ENCODE measurements around the gene MAPK11. TPM values are rescaled to one million over a fixed set of nuclear protein-coding genes. Genes with fewer than 3 reads are reported as not detected.

The MAPK11 gene
- polyA plus RNA-seq, 4 donors = 7.3 to 8.8 (median 7.4) TPM

- DNase-seq (ENCODE audit: low read depth in 4 of 4, low spot score in 3 of 4) = no peak
Measured at GRCh38 chr22:50308986-50309600, 38.9 kb upstream of the MAPK11 start.

GRCh38 chr22:50308597-50308935 is 38.4 kb upstream of the MAPK11 start:
- DNase-seq (ENCODE audit: low read depth in 4 of 4, low spot score in 3 of 4) = no peak

DNA sequence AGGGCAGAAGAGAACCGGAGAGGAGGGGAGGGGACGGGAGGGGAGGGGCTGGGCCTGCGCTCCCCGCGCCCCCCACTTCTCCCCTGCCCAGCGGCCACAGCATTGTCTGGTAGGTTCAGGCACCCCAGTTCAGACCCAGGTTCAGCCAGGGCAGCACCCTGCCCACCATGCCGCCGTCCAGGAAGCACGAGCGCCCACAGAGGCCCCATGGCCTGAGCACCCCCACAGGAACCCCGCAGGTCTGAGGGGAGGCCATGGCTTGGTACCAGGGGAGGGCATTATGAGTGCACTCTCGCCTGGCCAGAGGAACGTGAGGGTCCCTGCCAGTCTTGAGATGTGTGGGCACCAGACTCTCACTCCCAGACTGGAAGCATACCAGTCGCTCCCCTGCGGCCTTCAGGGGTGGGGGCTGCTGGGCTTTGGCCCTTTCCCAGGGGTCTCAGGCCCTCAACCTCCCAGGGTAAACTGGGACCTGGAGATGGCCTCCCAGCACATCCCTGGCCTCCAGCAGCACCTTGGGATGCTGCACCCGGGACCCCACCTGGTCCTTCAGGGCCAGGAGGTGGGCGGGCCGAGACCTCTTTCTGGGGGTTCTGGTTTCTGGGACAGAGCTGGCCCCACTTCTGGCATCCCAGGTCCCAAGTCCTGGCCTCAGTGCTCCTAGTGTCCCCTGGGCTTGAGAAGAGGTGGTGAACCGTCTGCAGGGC is 37.9 kb upstream of the MAPK11 start:
- DNase-seq (ENCODE audit: low read depth in 4 of 4, low spot score in 3 of 4) = no peak

DNA sequence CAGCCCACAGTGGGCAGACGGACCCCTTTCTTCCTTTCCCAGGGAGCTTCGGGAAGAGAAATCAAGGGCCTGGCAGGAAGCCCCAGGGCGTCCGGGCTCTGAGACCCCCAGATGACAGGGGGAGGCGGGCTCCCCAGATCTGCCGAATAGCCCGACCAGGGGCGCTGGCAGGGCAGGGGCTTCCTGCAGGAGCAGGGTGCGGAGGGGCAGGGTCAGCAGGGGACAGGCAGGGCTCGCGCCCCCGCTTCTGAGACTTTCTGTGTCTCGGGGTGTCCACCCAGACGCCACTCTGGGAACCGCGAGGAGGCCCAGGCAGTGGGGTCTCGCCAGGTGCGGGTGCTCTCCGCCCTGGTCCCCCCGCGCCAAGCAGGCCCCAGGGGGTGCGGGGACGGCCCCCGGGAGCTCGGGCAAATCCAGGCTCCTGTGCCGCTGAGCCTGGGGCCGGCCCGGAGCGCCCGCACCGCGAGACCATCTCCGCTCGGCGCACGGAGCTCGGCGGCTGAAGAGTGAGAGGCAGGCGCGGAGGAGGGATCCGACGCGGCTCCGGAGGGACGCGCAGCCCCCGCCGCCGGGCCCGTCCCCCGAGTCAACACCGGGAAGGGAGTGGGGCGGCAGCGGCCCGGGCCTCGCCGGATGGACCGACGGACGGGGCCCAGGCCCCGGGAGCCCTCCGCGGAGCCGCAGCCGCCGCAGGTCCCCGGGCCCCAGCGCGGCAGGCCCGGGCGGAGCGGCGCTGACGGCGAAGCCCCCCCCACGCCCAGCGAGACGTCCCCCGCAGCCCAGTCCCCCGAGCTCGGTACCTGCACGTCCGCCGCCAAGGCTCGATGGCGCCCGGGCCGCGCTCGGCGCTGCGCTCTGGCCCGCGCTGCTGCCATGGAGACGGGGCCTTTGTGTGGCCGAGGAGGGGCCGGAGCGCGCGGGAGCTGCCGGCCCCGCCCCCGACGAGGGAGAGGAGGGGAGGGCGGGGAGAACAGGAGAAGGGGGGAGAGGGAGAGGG is 36.9 kb upstream of the MAPK11 start, which contains the start of gene PLXNB2:
TSS of gene PLXNB2 (minus strand) at position 894 of the 997 bp plus-strand sequence. CDS start 17,062 bp downstream, outside the sequence.
- peak in 3 of 4 donors; percentile 79 to 83 (median 82) for DNase-seq (ENCODE audit: low read depth in 4 of 4, low spot score in 3 of 4)

DNA sequence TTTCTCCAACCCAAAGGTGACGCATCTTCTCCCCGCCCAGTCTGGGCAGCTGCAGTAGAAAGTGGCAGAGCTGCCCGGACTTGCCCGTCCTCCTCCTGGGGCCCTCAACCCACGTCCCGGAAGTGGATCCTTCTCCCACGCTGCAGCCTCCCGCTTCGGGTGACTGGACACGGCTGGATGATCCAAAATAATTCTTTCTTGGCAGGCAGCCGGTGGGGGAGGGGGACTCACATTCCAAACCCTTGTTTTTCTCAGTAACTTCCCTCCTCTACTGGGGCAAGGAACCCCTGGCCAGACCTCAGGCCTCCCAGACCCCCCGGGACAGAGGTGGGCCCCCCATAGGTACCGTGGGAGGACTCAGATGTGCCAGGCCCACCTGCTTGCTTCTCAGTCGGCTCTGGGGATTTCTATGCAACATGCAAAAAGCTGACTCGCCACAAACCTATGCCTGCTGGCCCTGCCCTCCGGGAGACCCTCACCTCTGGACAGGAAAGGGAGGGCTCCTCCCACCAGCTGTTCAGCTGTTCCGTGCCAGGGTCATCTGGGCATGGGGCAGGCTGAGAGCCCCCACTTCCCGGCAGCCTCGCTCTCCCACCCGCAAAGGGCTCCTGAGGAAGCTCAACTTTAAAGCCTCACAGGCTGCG is 35.9 kb upstream of the MAPK11 start:
- peak; percentile 80 to 91 (median 86) for DNase-seq (ENCODE audit: low read depth in 4 of 4, low spot score in 3 of 4)

GRCh38 chr22:50305393-50305922 is 35.3 kb upstream of the MAPK11 start:
- no peak for DNase-seq (ENCODE audit: low read depth in 4 of 4, low spot score in 3 of 4)

- no peak for DNase-seq (ENCODE audit: low read depth in 4 of 4, low spot score in 3 of 4)
Measured at GRCh38 chr22:50304528-50305392, 34.6 kb upstream of the MAPK11 start.

DNA sequence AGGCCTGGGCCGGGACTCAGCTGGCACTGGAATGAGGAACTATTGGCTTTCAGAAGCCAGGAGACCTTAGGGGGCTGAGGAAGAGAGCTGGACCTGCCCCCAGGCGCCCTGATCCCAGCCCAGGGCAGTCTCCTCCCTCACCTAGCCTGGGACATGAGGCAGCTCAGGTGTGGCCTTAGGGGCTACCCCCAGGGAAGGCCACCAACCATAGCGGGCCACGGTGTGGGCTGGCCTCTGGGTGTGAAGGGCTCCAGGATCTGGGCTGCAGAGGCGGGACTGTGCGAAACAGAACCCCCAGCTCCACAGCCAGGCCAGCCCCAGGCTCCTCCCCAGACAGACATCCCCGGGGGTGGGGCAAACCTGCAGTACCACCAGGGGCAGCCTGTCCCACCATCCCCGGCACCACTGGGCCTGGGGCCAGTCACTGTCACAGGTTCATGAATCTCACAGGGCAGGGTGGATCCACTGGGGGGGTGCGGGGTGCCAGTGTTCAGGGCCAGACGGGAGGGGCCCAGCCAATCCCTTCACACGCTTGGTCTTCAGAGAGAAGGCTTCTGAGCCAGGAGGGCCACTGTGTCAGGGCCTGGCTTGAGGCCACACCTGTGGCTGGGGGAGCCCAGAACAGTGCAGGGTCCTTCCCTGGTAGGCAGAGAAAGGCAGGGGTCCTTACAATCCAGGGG is 33.8 kb upstream of the MAPK11 start:
- DNase-seq (ENCODE audit: low read depth in 4 of 4, low spot score in 3 of 4) = no peak

- DNase-seq (ENCODE audit: low read depth in 4 of 4, low spot score in 3 of 4) = no peak
Measured at GRCh38 chr22:50303515-50303847, 33.3 kb upstream of the MAPK11 start.

DNA sequence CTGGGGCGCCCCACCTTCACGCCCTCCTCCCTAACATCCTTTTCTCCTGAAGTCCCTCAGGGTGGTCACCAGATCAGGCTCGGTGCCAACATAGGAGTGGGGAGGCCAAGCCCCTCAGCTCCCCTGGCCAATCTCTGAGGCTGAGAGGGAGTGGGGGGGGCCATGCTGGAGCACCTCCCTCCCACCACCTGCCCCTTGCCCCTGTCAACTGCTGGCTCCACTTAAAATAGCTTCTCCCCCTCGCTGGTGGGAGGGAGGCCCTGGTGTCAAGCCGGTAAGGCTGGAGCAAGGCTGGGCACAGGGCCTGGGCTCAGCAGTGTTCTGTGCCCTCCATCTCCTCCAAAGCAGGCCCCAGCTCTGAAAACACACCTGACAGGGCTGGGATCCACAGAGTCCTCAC is 32.4 kb upstream of the MAPK11 start:
- DNase-seq (ENCODE audit: low read depth in 4 of 4, low spot score in 3 of 4) = no peak

DNA sequence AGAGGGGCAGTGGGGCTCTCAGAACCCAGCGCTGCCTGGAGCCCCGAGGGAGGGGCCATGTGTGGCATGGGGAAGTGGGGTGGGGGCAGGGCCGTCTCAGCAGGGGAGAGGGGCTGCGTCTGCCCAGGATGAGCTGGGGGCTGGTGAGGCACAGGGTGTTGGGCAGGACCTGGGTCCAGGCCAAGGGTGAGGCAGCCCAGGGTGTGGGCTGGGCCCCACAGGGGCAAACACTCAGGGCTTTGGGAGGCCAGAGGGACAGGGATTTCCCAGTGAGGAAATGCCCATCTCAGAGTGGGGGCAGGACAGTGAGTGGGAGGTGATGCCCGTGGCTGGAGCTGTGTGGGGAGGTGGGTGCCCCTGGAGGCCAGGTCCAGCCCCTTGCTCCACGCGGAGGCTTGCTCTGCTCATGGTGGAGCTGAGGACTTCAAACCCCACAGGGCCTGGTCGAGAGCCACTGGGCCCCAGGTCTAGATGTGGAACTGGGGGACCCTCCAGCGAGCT is 31.9 kb upstream of the MAPK11 start:
- DNase-seq (ENCODE audit: low read depth in 4 of 4, low spot score in 3 of 4) = no peak

GRCh38 chr22:50301581-50301991 is 31.4 kb upstream of the MAPK11 start:
- DNase-seq (ENCODE audit: low read depth in 4 of 4, low spot score in 3 of 4) = no peak

- DNase-seq (ENCODE audit: low read depth in 4 of 4, low spot score in 3 of 4) = no peak
Measured at GRCh38 chr22:50300620-50301257, 30.6 kb upstream of the MAPK11 start.

DNA sequence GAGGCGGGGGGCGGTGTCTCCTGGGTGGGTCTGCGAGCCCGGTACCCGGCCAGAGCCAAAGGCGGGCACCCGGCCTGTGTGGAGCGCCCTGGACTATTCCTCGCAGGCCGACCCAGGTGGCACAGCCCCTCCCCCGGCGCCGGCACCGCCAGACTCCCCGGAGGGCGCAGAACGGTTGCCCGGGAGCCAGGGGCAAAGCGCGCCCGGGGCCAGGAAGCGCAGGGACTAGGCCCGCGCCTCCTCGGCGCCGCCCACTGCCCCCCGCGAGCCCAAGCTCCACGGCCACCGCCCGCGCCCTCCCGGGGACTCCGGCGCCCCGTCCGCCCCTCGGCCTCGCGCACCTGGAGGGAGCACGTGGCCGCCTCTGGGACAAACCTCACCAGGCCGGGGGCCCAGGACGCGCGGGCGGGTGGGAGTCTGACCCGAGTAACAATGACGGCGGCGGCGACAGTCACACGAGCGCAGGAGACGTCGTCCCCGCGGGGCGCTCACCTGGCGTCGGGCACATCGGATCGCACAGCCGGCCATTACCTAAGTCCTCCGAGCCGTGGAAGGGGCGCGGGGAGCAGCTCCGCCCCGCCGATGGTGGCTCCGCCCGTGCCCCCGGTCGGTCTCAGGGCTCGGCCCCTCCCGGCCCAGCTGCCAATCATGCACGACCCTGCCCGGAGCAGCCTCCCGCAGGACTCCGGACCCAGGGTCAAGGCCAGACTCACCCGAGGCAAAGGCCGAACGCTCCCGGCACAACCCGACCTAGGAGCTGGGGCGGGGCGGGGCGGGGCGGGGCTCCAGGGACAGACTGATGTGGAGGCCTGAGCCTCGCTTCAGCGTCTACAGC is 29.8 kb upstream of the MAPK11 start:
- no peak for DNase-seq (ENCODE audit: low read depth in 4 of 4, low spot score in 3 of 4)

DNA sequence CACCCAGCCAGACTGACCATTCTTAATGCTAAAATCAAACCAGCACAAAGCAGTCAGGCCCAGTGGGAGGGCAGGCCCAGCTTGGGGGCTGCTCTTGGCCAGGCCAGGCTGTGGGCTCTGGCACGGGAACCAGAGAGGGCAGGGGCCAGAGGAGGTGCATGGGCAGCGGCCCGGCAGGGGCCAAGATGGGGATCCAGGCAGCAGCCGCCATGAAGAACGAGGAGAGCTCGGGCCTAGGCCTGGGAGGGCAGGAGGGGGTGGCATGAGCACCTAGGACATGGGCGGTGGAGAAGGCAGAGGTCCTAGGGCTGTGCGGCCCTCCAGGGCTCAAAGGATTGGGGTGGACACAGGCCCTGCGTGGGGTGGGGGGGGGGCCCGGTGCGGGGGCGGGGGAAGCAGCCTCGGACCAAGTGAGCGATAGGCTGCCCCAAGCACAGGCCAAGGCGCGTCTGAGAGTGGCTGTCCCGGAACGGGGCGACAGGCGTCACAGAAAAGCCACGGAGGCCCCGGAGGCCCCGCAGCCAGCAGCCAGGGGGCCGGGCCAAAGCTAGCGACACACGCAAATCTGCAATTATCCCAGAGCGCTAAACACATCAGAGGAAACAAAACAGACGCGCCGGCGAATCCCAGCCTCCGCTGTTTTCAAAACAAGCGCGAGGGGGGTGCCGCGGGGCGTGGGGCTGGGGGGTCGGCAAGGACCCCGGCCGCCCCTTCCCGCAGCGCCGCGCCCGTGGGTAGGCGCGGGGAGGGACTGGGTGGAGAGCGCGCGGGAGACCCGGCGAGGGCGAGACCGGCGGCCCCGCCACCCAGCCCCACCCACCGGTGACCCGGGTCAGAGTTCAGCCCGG is 29.0 kb upstream of the MAPK11 start:
- no peak for DNase-seq (ENCODE audit: low read depth in 4 of 4, low spot score in 3 of 4)

GRCh38 chr22:50298266-50298637 is 28.1 kb upstream of the MAPK11 start:
- no peak for DNase-seq (ENCODE audit: low read depth in 4 of 4, low spot score in 3 of 4)
